ENCODE results near the gene EXOC5.

- TF ChIP-seq CTCF (IDR thresholded peaks at IDR 0.05 in 8 of 11, conservative IDR thresholded peaks at IDR 0.05 in 3 of 11) (no peak), POLR2AphosphoS5 (IDR thresholded peaks at IDR 0.05) (no peak)
These were observed 59.1 kb downstream of the EXOC5 start for GRCh38 chr14:57209561-57209960.
